Measurements from ENCODE around the gene CDK2. TPM values are rescaled to one million over a fixed set of nuclear protein-coding genes. Genes with fewer than 3 reads are reported as not detected.

Gene CDK2
- total and polyA plus RNA-seq, 9 of the 15 experiments (the other 6 are each of a cell fraction or from before 2014, with no cell fraction given): 17.4 to 213 (median 109) TPM

GRCh38 chr12:55996715-55997534 lies 30.3 kb downstream of the CDK2 start, which contains the start of gene SUOX (continued):
- TF ChIP-seq CEBPB (tag; IDR thresholded peaks at IDR 0.05) (peak; percentile 46; the same call in 1 of the 2 replicates), FOXJ2 (tag; IDR thresholded peaks at IDR 0.05) (0 out of 2 replicates have a peak, but pooled peaks have one; percentile 47), BCOR (IDR thresholded peaks at IDR 0.05) (0 out of 2 replicates have a peak, but pooled peaks have one; percentile 25), MITF (IDR thresholded peaks at IDR 0.05) (no peak), PHB (CRISPR knock-in tag; IDR thresholded peaks at IDR 0.05) (0 out of 2 replicates have a peak, but pooled peaks have one; percentile 43), HDAC6 (IDR thresholded peaks at IDR 0.05; ENCODE audit: low read depth, low read length) (no peak), ZFX (CRISPR knock-in tag; IDR thresholded peaks at IDR 0.05) (peak; percentile 70), ZSCAN32 (CRISPR knock-in tag; IDR thresholded peaks at IDR 0.05) (0 out of 2 replicates have a peak, but pooled peaks have one; percentile 19), NONO (IDR thresholded peaks at IDR 0.05; ENCODE audit: low read depth in 2 of 2, low read length in 1 of 2) (peak in 1 of 2 experiments; percentile 60; a peak in 1 of 4 replicates), GTF2B (IDR thresholded peaks at IDR 0.05; ENCODE audit: extremely low read depth, insufficient read length) (no peak), FOXA3 (CRISPR knock-in tag; conservative IDR thresholded peaks at IDR 0.05 in 1 of 2, IDR thresholded peaks at IDR 0.05 in 1 of 2) (peak in 1 of 2 experiments; percentile 49; a peak in 2 of 4 replicates), MGA (IDR thresholded peaks at IDR 0.05) (no peak), RHOXF2B (CRISPR knock-in tag; conservative IDR thresholded peaks at IDR 0.05) (0 out of 2 replicates have a peak, but pooled peaks have one; percentile 59)
